GM10266 (cell line): Measurements from ENCODE around the gene EXO1.

Source experiments
- DNase-seq: peaks from one replicate; pipeline ENCODE4 v3.0.0; 2012; ENCODE audit errors: extremely low spot score
- CTCF ChIP-seq: IDR thresholded peaks from 2 replicates; pipeline ENCODE4 v1.5.1; 2012; ENCODE audit warnings: mild to moderate bottlenecking, low read depth; ENCODE audit not compliant: control insufficient read depth, insufficient read depth; ENCODE audit errors: missing control alignments

Gene EXO1

GRCh38 chr1:241813768-241814320, 34.2 kb upstream of the EXO1 start:
- no peak for TF ChIP-seq CTCF
- no peak for DNase-seq

GRCh38 chr1:241816008-241816407, 32.0 kb upstream of the EXO1 start:
- no peak for TF ChIP-seq CTCF
- DNase-seq: no peak

GRCh38 chr1:241817331-241817792, 30.6 kb upstream of the EXO1 start:
- DNase-seq: no peak

GRCh38 chr1:241817956-241818612, 29.9 kb upstream of the EXO1 start:
- DNase-seq: no peak
- no peak for TF ChIP-seq CTCF

More at GRCh38 chr1:241817331-241817792, 30.6 kb upstream of the EXO1 start:
- TF ChIP-seq CTCF: no peak

- no peak for TF ChIP-seq CTCF
- no peak for DNase-seq
Observed at GRCh38 chr1:241819340-241819866, 28.6 kb upstream of the EXO1 start.

GRCh38 chr1:241821363-241821762, 26.6 kb upstream of the EXO1 start:
- no peak for TF ChIP-seq CTCF
- no peak for DNase-seq

GRCh38 chr1:241822846-241823245, 25.2 kb upstream of the EXO1 start:
- DNase-seq: no peak
- no peak for TF ChIP-seq CTCF
